Cerebellar cortex (tissue), 1 donor: Measurements from ENCODE around the gene PXDN.

ENCODE experiments used
- DNase-seq: peaks from one replicate; pipeline ENCODE4 v3.0.0-alpha.2; 2015; ENCODE audit warnings: low spot score

Gene PXDN

GRCh38 chr2:1609040-1609439, 135.3 kb downstream of the PXDN start:
- no peak for DNase-seq

- DNase-seq = no peak
These were observed 136.2 kb downstream of the PXDN start for GRCh38 chr2:1607971-1608688.

- no peak for DNase-seq
These were observed 136.9 kb downstream of the PXDN start for GRCh38 chr2:1607236-1607920.

GRCh38 chr2:1606421-1607235, 137.7 kb downstream of the PXDN start:
- DNase-seq = no peak

- DNase-seq = no peak
These were observed 138.3 kb downstream of the PXDN start for GRCh38 chr2:1606046-1606400.

GRCh38 chr2:1605102-1606045, 138.9 kb downstream of the PXDN start:
- peak; percentile 54 for DNase-seq

- no peak for DNase-seq
These were observed 140.8 kb downstream of the PXDN start for GRCh38 chr2:1603521-1603920.

- no peak for DNase-seq
These were observed 141.3 kb downstream of the PXDN start for GRCh38 chr2:1603059-1603458.

- DNase-seq = no peak
These were observed 141.9 kb downstream of the PXDN start for GRCh38 chr2:1602278-1603010.

- DNase-seq = no peak
These were observed 142.6 kb downstream of the PXDN start for GRCh38 chr2:1601471-1602277.

- no peak for DNase-seq
These were observed 143.3 kb downstream of the PXDN start for GRCh38 chr2:1601067-1601412.

GRCh38 chr2:1600191-1601066, 143.9 kb downstream of the PXDN start:
- no peak for DNase-seq

- DNase-seq = no peak
These were observed 144.8 kb downstream of the PXDN start for GRCh38 chr2:1599301-1600085.

- no peak for DNase-seq
These were observed 145.5 kb downstream of the PXDN start for GRCh38 chr2:1598800-1599199.

GRCh38 chr2:1598041-1598710, 146.1 kb downstream of the PXDN start:
- DNase-seq = no peak

GRCh38 chr2:1595274-1595673, 149.0 kb downstream of the PXDN start:
- DNase-seq = no peak

GRCh38 chr2:1594373-1595171, 149.7 kb downstream of the PXDN start:
- DNase-seq = no peak
